ENCODE data around the gene CD7.

CD7 gene

GRCh38 chr17:82303944-82304808 is 13.2 kb downstream of the CD7 start:
- H3K9me3 ChIP-seq (replicated peaks in 1 of 2; ENCODE audit: control insufficient read depth in 2 of 2, insufficient read depth in 1 of 2, low read depth in 1 of 2, low read length in 2 of 2): no peaks in the 10 kb centered on the region
- H2BK12ac ChIP-seq (ENCODE audit: low read length): peak overlapping the region; percentile 98
- WGBS, 2 donors (ENCODE audit: extremely low coverage in 2 of 2, insufficient read length in 2 of 2, insufficient replicate concordance in 1 of 2): no CpG with 5 or more reads among the region's 26 CpGs
- no peak overlapping the region for H3K4me2 ChIP-seq (ENCODE audit: insufficient read depth, low read length, poor library complexity, severe bottlenecking)
- H2BK120ac ChIP-seq (ENCODE audit: low read depth, low read length): peak overlapping the region; percentile 47
- no peak overlapping the region for H3K4me3 ChIP-seq (ENCODE audit: low read length in 2 of 2)
- DNase-seq (ENCODE audit: low spot score): no peak
- H3K36me3 ChIP-seq (replicated peaks in 1 of 2; ENCODE audit: control insufficient read depth in 2 of 2, insufficient read depth in 2 of 2, low read length in 2 of 2): no peaks in the 10 kb centered on the region
- H3K4ac ChIP-seq (ENCODE audit: low read length): no peak overlapping the region
- H3K27me3 ChIP-seq (ENCODE audit: control insufficient read depth in 3 of 3, insufficient read depth in 3 of 3, low read depth in 1 of 3, low read length in 3 of 3): peaks cover 0 to 13% (median 0%) of the 10 kb centered on the region in 3 experiments
- H3K9ac ChIP-seq (ENCODE audit: low read depth, low read length, poor library complexity): no peak overlapping the region
- peak overlapping the region; percentile 84 for H2AK5ac ChIP-seq (ENCODE audit: low read depth, low read length)
- peak overlapping the region; percentile 74 for H2BK15ac ChIP-seq (ENCODE audit: low read length)
- peaks cover 4% of the 10 kb centered on the region for H3K79me1 ChIP-seq (ENCODE audit: low read depth, low read length)
- peak overlapping the region; percentile 21 for H3K14ac ChIP-seq (ENCODE audit: low read length)
- peak overlapping the region; percentile 61 for H2AFZ ChIP-seq (ENCODE audit: low read length)
- H3K23ac ChIP-seq (ENCODE audit: low read depth, low read length, poor library complexity): no peak overlapping the region
- H3K4me1 ChIP-seq (ENCODE audit: control insufficient read depth in 2 of 2, insufficient read depth in 1 of 2, low read depth in 1 of 2, low read length in 2 of 2): peaks cover 8 to 21% of the 10 kb centered on the region in 2 donors
- no peak overlapping the region for H4K8ac ChIP-seq (ENCODE audit: low read depth, low read length)
- no peak overlapping the region for H3K27ac ChIP-seq (replicated peaks; ENCODE audit: low read length)
- peak overlapping the region; percentile 72 for H4K91ac ChIP-seq (ENCODE audit: low read depth, low read length, poor library complexity)
- peak overlapping the region; percentile 24 for H2BK5ac ChIP-seq (ENCODE audit: low read length)
- peak overlapping the region; percentile 48 for H3K18ac ChIP-seq (ENCODE audit: low read length)

- Histone ChIP-seq H3K9me3 (replicated peaks in 1 of 2; ENCODE audit: control insufficient read depth in 2 of 2, insufficient read depth in 1 of 2, low read depth in 1 of 2, low read length in 2 of 2) (no peaks in the 10 kb centered on the region), H2BK5ac (ENCODE audit: low read length) (peak overlapping the region; percentile 75), H2BK15ac (ENCODE audit: low read length) (peak overlapping the region; percentile 74), H3K27me3 (ENCODE audit: control insufficient read depth in 3 of 3, insufficient read depth in 3 of 3, low read depth in 1 of 3, low read length in 3 of 3) (peaks cover 0 to 16% (median 0%) of the 10 kb centered on the region in 3 experiments), H3K14ac (ENCODE audit: low read length) (peak overlapping the region; percentile 21), H2AFZ (ENCODE audit: low read length) (peak overlapping the region; percentile 21), H3K9ac (ENCODE audit: low read depth, low read length, poor library complexity) (no peak overlapping the region), H3K27ac (replicated peaks; ENCODE audit: low read length) (no peak overlapping the region), H4K8ac (ENCODE audit: low read depth, low read length) (peak overlapping the region; percentile 82), H3K4ac (ENCODE audit: low read length) (no peak overlapping the region), H3K4me3 (ENCODE audit: low read length in 2 of 2) (no peak overlapping the region), H3K23ac (ENCODE audit: low read depth, low read length, poor library complexity) (peak overlapping the region; percentile 55), H2BK120ac (ENCODE audit: low read depth, low read length) (peak overlapping the region; percentile 47), H3K18ac (ENCODE audit: low read length) (peak overlapping the region; percentile 94), H3K4me1 (ENCODE audit: control insufficient read depth in 2 of 2, insufficient read depth in 1 of 2, low read depth in 1 of 2, low read length in 2 of 2) (peaks cover 8 to 25% of the 10 kb centered on the region in 2 donors), H2BK12ac (ENCODE audit: low read length) (peak overlapping the region; percentile 98), H3K79me1 (ENCODE audit: low read depth, low read length) (peaks cover 4% of the 10 kb centered on the region), H3K36me3 (replicated peaks in 1 of 2; ENCODE audit: control insufficient read depth in 2 of 2, insufficient read depth in 2 of 2, low read length in 2 of 2) (no peaks in the 10 kb centered on the region), H3K4me2 (ENCODE audit: insufficient read depth, low read length, poor library complexity, severe bottlenecking) (no peak overlapping the region), H4K91ac (ENCODE audit: low read depth, low read length, poor library complexity) (peak overlapping the region; percentile 72), H2AK5ac (ENCODE audit: low read depth, low read length) (peak overlapping the region; percentile 84)
- WGBS, 2 donors (ENCODE audit: extremely low coverage in 2 of 2, insufficient read length in 2 of 2, insufficient replicate concordance in 1 of 2): no CpG with 5 or more reads among the region's 35 CpGs
- DNase-seq (ENCODE audit: low spot score): no peak
Measured at GRCh38 chr17:82302991-82303943, 14.1 kb downstream of the CD7 start.

- H3K18ac ChIP-seq (ENCODE audit: low read length): no peak overlapping the region
- H3K27me3 ChIP-seq (ENCODE audit: control insufficient read depth in 3 of 3, insufficient read depth in 3 of 3, low read depth in 1 of 3, low read length in 3 of 3): peaks cover 0 to 16% (median 2%) of the 10 kb centered on the region in 3 experiments
- H3K4ac ChIP-seq (ENCODE audit: low read length): no peak overlapping the region
- no peak overlapping the region for H3K27ac ChIP-seq (replicated peaks; ENCODE audit: low read length)
- no peak overlapping the region for H2BK120ac ChIP-seq (ENCODE audit: low read depth, low read length)
- H3K36me3 ChIP-seq (replicated peaks in 1 of 2; ENCODE audit: control insufficient read depth in 2 of 2, insufficient read depth in 2 of 2, low read length in 2 of 2): no peaks in the 10 kb centered on the region
- peak overlapping the region; percentile 75 for H2AK5ac ChIP-seq (ENCODE audit: low read depth, low read length)
- no peak overlapping the region for H3K14ac ChIP-seq (ENCODE audit: low read length)
- no peak overlapping the region for H3K4me2 ChIP-seq (ENCODE audit: insufficient read depth, low read length, poor library complexity, severe bottlenecking)
- WGBS, 2 donors (ENCODE audit: extremely low coverage in 2 of 2, insufficient read length in 2 of 2, insufficient replicate concordance in 1 of 2): no CpG with 5 or more reads among the region's 15 CpGs
- peak overlapping the region; percentile 30 for H3K9ac ChIP-seq (ENCODE audit: low read depth, low read length, poor library complexity)
- H2BK15ac ChIP-seq (ENCODE audit: low read length): peak overlapping the region; percentile 74
- no peak overlapping the region for H3K4me3 ChIP-seq (ENCODE audit: low read length in 2 of 2)
- peaks cover 4% of the 10 kb centered on the region for H3K79me1 ChIP-seq (ENCODE audit: low read depth, low read length)
- H2BK5ac ChIP-seq (ENCODE audit: low read length): peak overlapping the region; percentile 75
- peak overlapping the region; percentile 57 for H3K23ac ChIP-seq (ENCODE audit: low read depth, low read length, poor library complexity)
- peaks cover 8 to 25% of the 10 kb centered on the region in 2 donors for H3K4me1 ChIP-seq (ENCODE audit: control insufficient read depth in 2 of 2, insufficient read depth in 1 of 2, low read depth in 1 of 2, low read length in 2 of 2)
- H4K91ac ChIP-seq (ENCODE audit: low read depth, low read length, poor library complexity): no peak overlapping the region
- H4K8ac ChIP-seq (ENCODE audit: low read depth, low read length): peak overlapping the region; percentile 17
- no peaks in the 10 kb centered on the region for H3K9me3 ChIP-seq (replicated peaks in 1 of 2; ENCODE audit: control insufficient read depth in 2 of 2, insufficient read depth in 1 of 2, low read depth in 1 of 2, low read length in 2 of 2)
- H2BK12ac ChIP-seq (ENCODE audit: low read length): peak overlapping the region; percentile 84
- no peak for DNase-seq (ENCODE audit: low spot score)
- H2AFZ ChIP-seq (ENCODE audit: low read length): peak overlapping the region; percentile 61
Measured at GRCh38 chr17:82302568-82302963, 14.8 kb downstream of the CD7 start.

Data from neuronal stem cell (in vitro differentiated cells).